ENCODE results near the gene PACSIN1. TPM values are rescaled to one million over a fixed set of nuclear protein-coding genes. Genes with fewer than 3 reads are reported as not detected.

PACSIN1 gene
- total RNA-seq, 1 experiment from 2014 or later = 5.0 TPM

DNA sequence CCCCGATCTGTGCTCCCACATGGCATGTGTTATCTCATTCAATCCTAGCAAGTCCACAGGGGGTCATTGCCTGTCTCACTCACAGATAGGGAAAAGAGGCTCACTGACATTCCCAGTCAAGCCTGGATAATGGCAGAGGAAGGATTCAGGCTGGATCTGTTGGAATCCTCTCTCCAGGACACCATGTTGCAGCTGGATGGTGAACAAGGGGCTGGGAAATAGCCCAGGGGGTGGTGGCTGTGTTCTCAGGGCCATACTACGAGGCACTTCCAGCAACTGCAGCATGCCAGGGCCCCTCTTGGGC is 95.3 kb downstream of the PACSIN1 start (continued):
- TF ChIP-seq, protein P1, sequence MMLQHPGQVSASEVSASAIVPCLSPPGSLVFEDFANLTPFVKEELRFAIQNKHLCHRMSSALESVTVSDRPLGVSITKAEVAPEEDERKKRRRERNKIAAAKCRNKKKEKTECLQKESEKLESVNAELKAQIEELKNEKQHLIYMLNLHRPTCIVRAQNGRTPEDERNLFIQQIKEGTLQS (IDR thresholded peaks at IDR 0.05) = no peak
- TF ChIP-seq, protein P2, sequence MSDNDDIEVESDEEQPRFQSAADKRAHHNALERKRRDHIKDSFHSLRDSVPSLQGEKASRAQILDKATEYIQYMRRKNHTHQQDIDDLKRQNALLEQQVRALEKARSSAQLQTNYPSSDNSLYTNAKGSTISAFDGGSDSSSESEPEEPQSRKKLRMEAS (IDR thresholded peaks at IDR 0.05) = no peak
- TF ChIP-seq ELF1 (IDR thresholded peaks at IDR 0.05; ENCODE audit: borderline replicate concordance, low read depth) = no peak
- no peak for TF ChIP-seq ZFX (IDR thresholded peaks at IDR 0.05)
- TF ChIP-seq POLR2AphosphoS5 (IDR thresholded peaks at IDR 0.05; ENCODE audit: low read depth, low read length) = no peak

- Histone ChIP-seq H3K4me3 (replicated peaks in 1 of 2; ENCODE audit: low read depth in 1 of 2, low read length in 2 of 2) (no peak overlapping the region), H3K36me3 (ENCODE audit: control insufficient read depth in 1 of 2, insufficient read depth in 2 of 2, low read length in 2 of 2) (no peaks in the 10 kb centered on the region), H3K27ac (ENCODE audit: low read depth, low read length) (no peak overlapping the region), H3K79me2 (ENCODE audit: insufficient read depth, low read length) (no peaks in the 10 kb centered on the region), H3K27me3 (ENCODE audit: insufficient read depth, low read length) (no peaks in the 10 kb centered on the region), H3K4me2 (ENCODE audit: low read length) (no peak overlapping the region), H3K4me1 (ENCODE audit: control insufficient read depth in 1 of 2, insufficient read depth in 2 of 2, low read length in 2 of 2) (peaks cover 0 to 17% of the 10 kb centered on the region in 2 experiments; a peak in 2 of 4 replicates), H4K20me1 (ENCODE audit: insufficient read depth) (no peaks in the 10 kb centered on the region), H3K9ac (ENCODE audit: low read length) (no peak overlapping the region), H2AFZ (ENCODE audit: low read depth, low read length, poor library complexity, severe bottlenecking) (no peak overlapping the region), H3K9me3 (ENCODE audit: control insufficient read depth in 1 of 2, insufficient read depth in 1 of 2, low read depth in 1 of 2, low read length in 2 of 2) (peaks cover 0 to 6% of the 10 kb centered on the region in 2 experiments; a peak in 1 of 4 replicates), H3K9me2 (ENCODE audit: insufficient read depth) (no peaks in the 10 kb centered on the region)
- DNase-seq (ENCODE audit: low read depth, low spot score) (no peak), ATAC-seq (no peak)
- BruUV-seq (replicated peaks) = no TSS peak
- ChIA-PET POLR2A (no interaction called here), RAD21 (ENCODE audit: low non-redundant PET in 1 of 2, low total read pairs in 2 of 2, uncharacterized antibody in 2 of 2, unreplicated experiment in 2 of 2) (no interaction called here), CTCF (no interaction called here)
- TF ChIP-seq ZNF274 (IDR thresholded peaks at IDR 0.05; ENCODE audit: low read depth, low read length) = no peak
- no peak for TF ChIP-seq REST (IDR thresholded peaks at IDR 0.05; ENCODE audit: low read depth)
- TF ChIP-seq POLR2AphosphoS5 (IDR thresholded peaks at IDR 0.05; ENCODE audit: low read depth, low read length) = no peak
- intact Hi-C loops (cut with micrococcal nuclease) = no loop called here
Measured at GRCh38 chr6:34562350-34562749, 96.5 kb downstream of the PACSIN1 start.
